LNCaP clone FGC (cell line): ENCODE measurements around the gene MLKL.
A peak's percentile ranks its signal among the peaks of the same experiment; 100 is the strongest.

ENCODE experiments used
- DNase-seq: peaks from one replicate; pipeline ENCODE4 v3.0.0-alpha.2; 2011; ENCODE audit warnings: low read depth
- H3K4me3 ChIP-seq: 2 replicates; pipeline ENCODE4 v1.5.1; 2011; ENCODE audit warnings: mild to moderate bottlenecking, low read depth, low read length, control low read depth
- TF ChIP-seq, protein P1 (sequence below): IDR thresholded peaks from 2 replicates; pipeline ENCODE4 v1.5.1; 2012; ENCODE audit warnings: mild to moderate bottlenecking; ENCODE audit not compliant: control insufficient read depth, insufficient read depth; ENCODE audit errors: extremely low read depth

The MLKL gene

GRCh38 chr16:74700438-74701225 lies at the start of gene MLKL:
MLKL (minus strand) TSS chr16:74700862; CDS start chr16:74695757, 5,105 bp downstream.
- H3K4me3 ChIP-seq = peak within 1 kb of the TSS; percentile 55
- no peak for DNase-seq
- TF ChIP-seq, protein P1, sequence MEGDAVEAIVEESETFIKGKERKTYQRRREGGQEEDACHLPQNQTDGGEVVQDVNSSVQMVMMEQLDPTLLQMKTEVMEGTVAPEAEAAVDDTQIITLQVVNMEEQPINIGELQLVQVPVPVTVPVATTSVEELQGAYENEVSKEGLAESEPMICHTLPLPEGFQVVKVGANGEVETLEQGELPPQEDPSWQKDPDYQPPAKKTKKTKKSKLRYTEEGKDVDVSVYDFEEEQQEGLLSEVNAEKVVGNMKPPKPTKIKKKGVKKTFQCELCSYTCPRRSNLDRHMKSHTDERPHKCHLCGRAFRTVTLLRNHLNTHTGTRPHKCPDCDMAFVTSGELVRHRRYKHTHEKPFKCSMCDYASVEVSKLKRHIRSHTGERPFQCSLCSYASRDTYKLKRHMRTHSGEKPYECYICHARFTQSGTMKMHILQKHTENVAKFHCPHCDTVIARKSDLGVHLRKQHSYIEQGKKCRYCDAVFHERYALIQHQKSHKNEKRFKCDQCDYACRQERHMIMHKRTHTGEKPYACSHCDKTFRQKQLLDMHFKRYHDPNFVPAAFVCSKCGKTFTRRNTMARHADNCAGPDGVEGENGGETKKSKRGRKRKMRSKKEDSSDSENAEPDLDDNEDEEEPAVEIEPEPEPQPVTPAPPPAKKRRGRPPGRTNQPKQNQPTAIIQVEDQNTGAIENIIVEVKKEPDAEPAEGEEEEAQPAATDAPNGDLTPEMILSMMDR = no peak

DNA sequence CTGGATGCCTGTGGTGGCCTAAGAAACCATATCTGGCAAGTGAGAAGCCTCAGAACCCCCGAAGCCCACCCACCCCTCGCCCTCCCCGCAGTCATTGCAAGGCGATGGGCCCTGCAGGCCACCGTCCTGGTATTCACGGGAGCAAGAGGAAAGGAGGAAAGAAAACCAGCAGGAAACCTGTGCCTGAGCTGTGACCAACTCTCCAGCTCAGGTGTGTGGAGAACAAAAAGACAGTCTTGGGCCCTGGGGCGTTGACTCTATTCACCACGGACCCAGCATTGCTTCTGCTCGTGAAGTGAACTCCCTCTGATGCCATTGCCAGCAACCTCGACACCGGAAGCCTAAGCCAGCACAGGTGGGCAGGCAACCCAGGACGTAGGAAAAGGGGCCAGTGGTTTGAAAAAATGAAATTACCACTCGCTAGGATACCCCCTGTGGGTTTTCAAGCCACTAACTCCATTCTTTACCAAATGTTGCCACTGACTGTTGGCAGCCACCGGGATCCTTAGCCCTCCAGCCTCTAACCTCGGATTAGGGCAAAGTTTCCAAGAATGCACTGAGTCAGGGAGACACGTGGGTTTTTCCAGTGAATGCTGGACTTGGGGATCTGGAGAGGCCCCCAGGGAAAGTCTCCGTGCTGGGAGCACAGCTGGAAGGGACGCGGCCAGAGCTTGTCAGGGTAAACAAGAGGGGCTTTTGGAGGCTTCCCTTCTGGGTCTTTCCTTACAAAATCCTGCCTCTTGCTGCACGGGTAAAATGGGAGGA lies 48.8 kb upstream of the MLKL start:
- no peak overlapping the region for H3K4me3 ChIP-seq
- TF ChIP-seq, protein P1 = no peak
- DNase-seq = no peak

GRCh38 chr16:74748616-74749026 lies 48.0 kb upstream of the MLKL start:
- H3K4me3 ChIP-seq = no peak overlapping the region
- TF ChIP-seq, protein P1 = no peak
- DNase-seq = no peak

GRCh38 chr16:74747716-74748615 lies 47.3 kb upstream of the MLKL start:
- no peak overlapping the region for H3K4me3 ChIP-seq
- TF ChIP-seq, protein P1 = no peak
- no peak for DNase-seq

- DNase-seq = no peak
- TF ChIP-seq, protein P1 = no peak
- no peak overlapping the region for H3K4me3 ChIP-seq
Measured at GRCh38 chr16:74745926-74746325, 45.3 kb upstream of the MLKL start.

GRCh38 chr16:74745109-74745615 lies 44.5 kb upstream of the MLKL start:
- TF ChIP-seq, protein P1 = no peak
- no peak overlapping the region for H3K4me3 ChIP-seq
- no peak for DNase-seq
